ENCODE measurements around the gene CNTNAP4.

GRCh38 chr16:76385601-76386230 lies 108.5 kb downstream of the CNTNAP4 start:
- TF ChIP-seq POLR2A (IDR thresholded peaks at IDR 0.05) (no peak), CTCF (IDR thresholded peaks at IDR 0.05) (no peak)

All from body of pancreas (tissue), 4 donors.